Activated T-helper 2 cell treated with anti-CD3 and anti-CD28 coated beads, Interferon-gamma antibody, Interleukin-2, Interleukin-4, amounts not matched to agents 10 μg/mL and 5 μg/mL and 100 μg/mL, durations not matched to agents 14 hours and 24 hours and 36 hours (primary cell): ENCODE measurements around the gene EXOC3L4. TPM values are rescaled to one million over a fixed set of nuclear protein-coding genes. Genes with fewer than 3 reads are reported as not detected.

ENCODE experiments used
- total RNA-seq: library from RNA; stranded (reverse); gene quantifications from 2 replicates; pipeline ENCODE4 v1.2.3, GENCODE V29; 2022

EXOC3L4 gene
- total RNA-seq, 1 donor from 2014 or later, result not detected

Other genes with a start within 250 kb of the EXOC3L4 start
- 0.44 and 0.55 TPM in 2 replicates for gene AMN, start 172.1 kb upstream of the EXOC3L4 start, total RNA-seq
- gene CDC42BPB, start 37.2 kb upstream of the EXOC3L4 start, total RNA-seq, result 2.3 and 3.5 TPM in 2 replicates
- not detected in 2 replicates for gene LBHD2, start 10.5 kb upstream of the EXOC3L4 start, total RNA-seq
- 0.64 and 1.0 TPM in 2 replicates for gene TNFAIP2, start 28.7 kb downstream of the EXOC3L4 start, total RNA-seq
- 261 TPM in 2 replicates for gene EIF5, start 239.5 kb downstream of the EXOC3L4 start, total RNA-seq